GM12878 (cell line): Measurements from ENCODE around the gene SLC12A6. TPM values are rescaled to one million over a fixed set of nuclear protein-coding genes. Genes with fewer than 3 reads are reported as not detected.

Experiments
- CHD4 ChIP-seq: fragments of 200-600 bp; sonication (generic); IDR thresholded peaks from 2 replicates; pipeline ENCODE4 v1.6.1; 2016; ENCODE audit warnings: mild to moderate bottlenecking
- CREM ChIP-seq: IDR thresholded peaks from 2 replicates; pipeline ENCODE4 v1.6.1; 2014; ENCODE audit warnings: antibody characterized with exemption, low read depth
- E2F8 ChIP-seq: fragments of 450-650 bp; IDR thresholded peaks from 2 replicates; pipeline ENCODE4 v1.6.1; 2018; ENCODE audit warnings: mild to moderate bottlenecking, low read depth, moderate library complexity; ENCODE audit not compliant: partially characterized antibody
- EED ChIP-seq: sonication (generic); IDR thresholded peaks from 2 replicates; pipeline ENCODE4 v1.6.1; 2016; ENCODE audit warnings: antibody characterized with exemption, low read depth
- ELK1 ChIP-seq: IDR thresholded peaks from 2 replicates; pipeline ENCODE4 v1.6.1; 2012; ENCODE audit warnings: low read depth, low read length, improper control_type of control experiment
- ETV6 ChIP-seq, 2 experiments: fragments of 450-650 bp in 1 of 2; IDR thresholded peaks in 1 of 2; conservative IDR thresholded peaks in 1 of 2; 2 replicates each; pipeline ENCODE4 v1.6.1; 2014; ENCODE audit warnings: antibody characterized with exemption in 1 of 2, borderline replicate concordance in 1 of 2, low read depth in 1 of 2, mild to moderate bottlenecking in 1 of 2, moderate library complexity in 1 of 2
- FOXM1 ChIP-seq: IDR thresholded peaks from 2 replicates; pipeline ENCODE4 v1.6.1; 2012; ENCODE audit warnings: low read depth, mild to moderate bottlenecking, inconsistent platforms, low read length, moderate library complexity
- IKZF2 ChIP-seq, 2 experiments: fragments of 450-650 bp; IDR thresholded peaks; 2 replicates each; pipeline ENCODE4 v1.6.1; 2017; ENCODE audit warnings: mild to moderate bottlenecking in 2 of 2, moderate library complexity in 2 of 2
- JUND ChIP-seq: IDR thresholded peaks from 2 replicates; pipeline ENCODE4 v1.6.1; 2012; ENCODE audit warnings: low read depth, mild to moderate bottlenecking, low read length, improper control_type of control experiment, moderate library complexity
- MTA2 ChIP-seq: fragments of 450-650 bp; IDR thresholded peaks from 2 replicates; pipeline ENCODE4 v1.6.1; 2016; ENCODE audit warnings: low read depth, mild to moderate bottlenecking, moderate library complexity
- NFIC ChIP-seq: IDR thresholded peaks from 2 replicates; pipeline ENCODE4 v1.6.1; 2012; ENCODE audit warnings: low read depth, mild to moderate bottlenecking, inconsistent platforms, low read length, moderate library complexity
- PAX5 ChIP-seq: IDR thresholded peaks from 2 replicates; pipeline ENCODE4 v1.6.1; 2011; ENCODE audit warnings: low read depth, low read length, borderline replicate concordance
- SMAD5 ChIP-seq: IDR thresholded peaks from 2 replicates; pipeline ENCODE4 v1.6.1; 2016; ENCODE audit warnings: antibody characterized with exemption, low read depth
- SREBF1 ChIP-seq: IDR thresholded peaks from 2 replicates; pipeline ENCODE4 v1.6.1; 2012; ENCODE audit warnings: mild to moderate bottlenecking, low read length
- TCF7 ChIP-seq: IDR thresholded peaks from 2 replicates; pipeline ENCODE4 v1.6.1; 2014; ENCODE audit warnings: antibody characterized with exemption, borderline replicate concordance
- ZNF207 ChIP-seq: fragments of 450-650 bp; IDR thresholded peaks from 2 replicates; pipeline ENCODE4 v1.6.1; 2014; ENCODE audit warnings: antibody characterized with exemption, mild to moderate bottlenecking, borderline replicate concordance
- ZNF384 ChIP-seq: IDR thresholded peaks from 2 replicates; pipeline ENCODE4 v1.6.1; 2012; ENCODE audit warnings: low read depth, mild to moderate bottlenecking, low read length, improper control_type of control experiment, borderline replicate concordance
- polyA plus RNA-seq, 11 experiments: library from polyadenylated mRNA; depleted of rRNA in 4 of 11; unstranded in 6 of 11; stranded (reverse) in 5 of 11; fragments of >200 nt; fragmentation: Nextera tagmentation in 4 of 11; fragmentation: Illumina TruSeq in 1 of 11; extraction: Ambion mirVana in 4 of 11; extraction: Trizol in 1 of 11; gene quantifications; 1 replicate in 1 of 11; 2 replicates in 10 of 11; pipeline versions ENCODE4 v1.2.1 to v1.2.3, GENCODE V29; 2011 to 2016; ENCODE audit warnings: inconsistent platforms in 2 of 11, missing spikeins in 2 of 11, low read depth in 1 of 11
- total RNA-seq, 4 experiments: library from RNA; depleted of rRNA in 3 of 4; stranded (reverse); fragments of >200 nt in 3 of 4; fragmentation: Illumina TruSeq in 1 of 4; extraction: Trizol in 1 of 4; gene quantifications; 2 replicates each; pipeline versions ENCODE4 v1.2.1 to v1.2.3, GENCODE V29; 2013 to 2021
- TF ChIP-seq, protein P1 (sequence below): fragments of 450-650 bp; IDR thresholded peaks from 2 replicates; pipeline ENCODE4 v1.6.1; 2017; ENCODE audit warnings: mild to moderate bottlenecking, low read depth, inconsistent platforms; ENCODE audit not compliant: poor library complexity, severe bottlenecking
- TF ChIP-seq, protein P2 (sequence below): fragments of 450-650 bp; IDR thresholded peaks from 2 replicates; pipeline ENCODE4 v1.6.1; 2017; ENCODE audit warnings: low read depth, mild to moderate bottlenecking, moderate library complexity
- TF ChIP-seq, protein P3 (sequence below): IDR thresholded peaks from 2 replicates; pipeline ENCODE4 v1.6.1; 2012; ENCODE audit warnings: low read length, inconsistent platforms

Gene SLC12A6
- total and polyA plus RNA-seq, 10 of the 15 experiments (the other 5 are each of a cell fraction or from before 2014, with no cell fraction given) = 4.7 to 94.4 (median 34.2) TPM

DNA sequence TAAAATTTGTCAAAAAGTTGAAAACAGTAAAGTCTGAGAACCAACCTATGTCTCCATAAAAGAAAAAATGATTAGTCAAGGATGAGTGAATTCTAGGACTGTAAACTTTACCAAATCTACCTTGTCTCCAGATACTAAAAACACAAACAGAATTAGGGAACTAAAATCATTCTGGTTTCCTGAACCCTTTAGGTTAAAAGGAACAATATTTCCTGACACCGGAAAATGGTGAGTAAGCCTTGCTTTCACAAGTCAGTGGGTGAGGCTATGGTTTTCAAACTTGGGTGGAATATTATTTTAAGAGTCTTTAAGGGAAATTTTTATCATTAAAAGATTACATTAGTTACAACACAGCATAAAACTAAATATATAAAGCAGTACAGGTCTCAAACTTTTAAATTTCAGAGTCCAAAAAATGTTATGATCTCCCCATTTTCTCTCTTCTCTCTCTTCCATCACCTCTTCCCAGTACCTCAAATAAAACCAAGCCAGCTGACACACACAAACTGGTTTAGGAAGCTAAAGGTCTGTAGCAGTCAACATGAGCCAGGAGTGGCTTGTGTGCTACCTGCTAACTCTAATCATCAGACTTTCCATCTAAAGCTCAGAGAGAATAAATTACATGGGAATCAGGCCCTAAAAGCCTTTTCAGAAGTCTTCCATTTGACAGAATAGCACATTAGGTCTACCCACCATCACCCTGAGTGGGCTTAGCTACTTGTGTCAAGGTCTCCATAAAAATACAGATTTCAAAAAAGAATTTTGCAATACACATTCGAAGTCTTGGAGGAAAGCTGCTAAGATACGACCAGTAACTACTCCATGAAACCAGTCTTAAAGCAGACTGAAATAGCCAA, 2.2 kb downstream of the SLC12A6 start (continued):
- TF ChIP-seq SREBF1 = no peak
- TF ChIP-seq PAX5 = no peak
- TF ChIP-seq TCF7 = peak; percentile 64; the same call in 1 of the 2 replicates
- TF ChIP-seq SMAD5 = no peak
- peak; percentile 75; the same call in 1 of the 2 replicates for TF ChIP-seq FOXM1
- peak; percentile 17; the same call in 1 of the 2 replicates for TF ChIP-seq ELK1
- no peak for TF ChIP-seq ZNF207
- TF ChIP-seq IKZF2 (IDR thresholded peaks at IDR 0.05) = peak; percentile 66 to 81
- TF ChIP-seq NFIC = peak; percentile 91
- TF ChIP-seq E2F8 = no peak
- TF ChIP-seq, protein P1, sequence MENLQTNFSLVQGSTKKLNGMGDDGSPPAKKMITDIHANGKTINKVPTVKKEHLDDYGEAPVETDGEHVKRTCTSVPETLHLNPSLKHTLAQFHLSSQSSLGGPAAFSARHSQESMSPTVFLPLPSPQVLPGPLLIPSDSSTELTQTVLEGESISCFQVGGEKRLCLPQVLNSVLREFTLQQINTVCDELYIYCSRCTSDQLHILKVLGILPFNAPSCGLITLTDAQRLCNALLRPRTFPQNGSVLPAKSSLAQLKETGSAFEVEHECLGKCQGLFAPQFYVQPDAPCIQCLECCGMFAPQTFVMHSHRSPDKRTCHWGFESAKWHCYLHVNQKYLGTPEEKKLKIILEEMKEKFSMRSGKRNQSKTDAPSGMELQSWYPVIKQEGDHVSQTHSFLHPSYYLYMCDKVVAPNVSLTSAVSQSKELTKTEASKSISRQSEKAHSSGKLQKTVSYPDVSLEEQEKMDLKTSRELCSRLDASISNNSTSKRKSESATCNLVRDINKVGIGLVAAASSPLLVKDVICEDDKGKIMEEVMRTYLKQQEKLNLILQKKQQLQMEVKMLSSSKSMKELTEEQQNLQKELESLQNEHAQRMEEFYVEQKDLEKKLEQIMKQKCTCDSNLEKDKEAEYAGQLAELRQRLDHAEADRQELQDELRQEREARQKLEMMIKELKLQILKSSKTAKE = peak; percentile 22
- TF ChIP-seq MTA2 = peak; percentile 31
- TF ChIP-seq JUND = no peak
- 0 out of 2 replicates have a peak, but pooled peaks have one; percentile 43 for TF ChIP-seq EED
- TF ChIP-seq CREM = 0 out of 2 replicates have a peak, but pooled peaks have one; percentile 22
- peak in 1 of 2 experiments; percentile 85; a peak in 2 of 4 replicates for TF ChIP-seq ETV6 (conservative IDR thresholded peaks at IDR 0.05 in 1 of 2, IDR thresholded peaks at IDR 0.05 in 1 of 2; ENCODE audit: borderline replicate concordance in 1 of 2, low read depth in 1 of 2)
- TF ChIP-seq, protein P2, sequence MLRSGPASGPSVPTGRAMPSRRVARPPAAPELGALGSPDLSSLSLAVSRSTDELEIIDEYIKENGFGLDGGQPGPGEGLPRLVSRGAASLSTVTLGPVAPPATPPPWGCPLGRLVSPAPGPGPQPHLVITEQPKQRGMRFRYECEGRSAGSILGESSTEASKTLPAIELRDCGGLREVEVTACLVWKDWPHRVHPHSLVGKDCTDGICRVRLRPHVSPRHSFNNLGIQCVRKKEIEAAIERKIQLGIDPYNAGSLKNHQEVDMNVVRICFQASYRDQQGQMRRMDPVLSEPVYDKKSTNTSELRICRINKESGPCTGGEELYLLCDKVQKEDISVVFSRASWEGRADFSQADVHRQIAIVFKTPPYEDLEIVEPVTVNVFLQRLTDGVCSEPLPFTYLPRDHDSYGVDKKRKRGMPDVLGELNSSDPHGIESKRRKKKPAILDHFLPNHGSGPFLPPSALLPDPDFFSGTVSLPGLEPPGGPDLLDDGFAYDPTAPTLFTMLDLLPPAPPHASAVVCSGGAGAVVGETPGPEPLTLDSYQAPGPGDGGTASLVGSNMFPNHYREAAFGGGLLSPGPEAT = peak; percentile 32; the same call in 1 of the 2 replicates
- TF ChIP-seq ZNF384 = no peak
- no peak for TF ChIP-seq CHD4
- TF ChIP-seq, protein P3, sequence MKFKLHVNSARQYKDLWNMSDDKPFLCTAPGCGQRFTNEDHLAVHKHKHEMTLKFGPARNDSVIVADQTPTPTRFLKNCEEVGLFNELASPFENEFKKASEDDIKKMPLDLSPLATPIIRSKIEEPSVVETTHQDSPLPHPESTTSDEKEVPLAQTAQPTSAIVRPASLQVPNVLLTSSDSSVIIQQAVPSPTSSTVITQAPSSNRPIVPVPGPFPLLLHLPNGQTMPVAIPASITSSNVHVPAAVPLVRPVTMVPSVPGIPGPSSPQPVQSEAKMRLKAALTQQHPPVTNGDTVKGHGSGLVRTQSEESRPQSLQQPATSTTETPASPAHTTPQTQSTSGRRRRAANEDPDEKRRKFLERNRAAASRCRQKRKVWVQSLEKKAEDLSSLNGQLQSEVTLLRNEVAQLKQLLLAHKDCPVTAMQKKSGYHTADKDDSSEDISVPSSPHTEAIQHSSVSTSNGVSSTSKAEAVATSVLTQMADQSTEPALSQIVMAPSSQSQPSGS = peak; percentile 74
